Measurements from ENCODE around the gene CITED4.

- TF ChIP-seq, protein P1, sequence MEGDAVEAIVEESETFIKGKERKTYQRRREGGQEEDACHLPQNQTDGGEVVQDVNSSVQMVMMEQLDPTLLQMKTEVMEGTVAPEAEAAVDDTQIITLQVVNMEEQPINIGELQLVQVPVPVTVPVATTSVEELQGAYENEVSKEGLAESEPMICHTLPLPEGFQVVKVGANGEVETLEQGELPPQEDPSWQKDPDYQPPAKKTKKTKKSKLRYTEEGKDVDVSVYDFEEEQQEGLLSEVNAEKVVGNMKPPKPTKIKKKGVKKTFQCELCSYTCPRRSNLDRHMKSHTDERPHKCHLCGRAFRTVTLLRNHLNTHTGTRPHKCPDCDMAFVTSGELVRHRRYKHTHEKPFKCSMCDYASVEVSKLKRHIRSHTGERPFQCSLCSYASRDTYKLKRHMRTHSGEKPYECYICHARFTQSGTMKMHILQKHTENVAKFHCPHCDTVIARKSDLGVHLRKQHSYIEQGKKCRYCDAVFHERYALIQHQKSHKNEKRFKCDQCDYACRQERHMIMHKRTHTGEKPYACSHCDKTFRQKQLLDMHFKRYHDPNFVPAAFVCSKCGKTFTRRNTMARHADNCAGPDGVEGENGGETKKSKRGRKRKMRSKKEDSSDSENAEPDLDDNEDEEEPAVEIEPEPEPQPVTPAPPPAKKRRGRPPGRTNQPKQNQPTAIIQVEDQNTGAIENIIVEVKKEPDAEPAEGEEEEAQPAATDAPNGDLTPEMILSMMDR (optimal IDR thresholded peaks at IDR 0.05 in 1 of 3, IDR thresholded peaks at IDR 0.05 in 1 of 3, conservative IDR thresholded peaks at IDR 0.05 in 1 of 3; ENCODE audit: extremely low read depth in 1 of 3, insufficient read depth in 2 of 3, low read length in 3 of 3): peak; percentile 85 to 96 (median 90)
- TF ChIP-seq EZH2 (IDR thresholded peaks at IDR 0.05; ENCODE audit: low read length): no peak
Measured at GRCh38 chr1:40849801-40850592, 12.2 kb downstream of the CITED4 start.

All from keratinocyte (primary cell).